ENCODE data around the gene SAA4.

GRCh38 chr11:18229501-18229900 is 7.1 kb downstream of the SAA4 start:
- TF ChIP-seq GATA2 (IDR thresholded peaks at IDR 0.05; ENCODE audit: low read depth, low read length) (no peak), GATA3 (IDR thresholded peaks at IDR 0.05; ENCODE audit: low read depth, low read length) (no peak)
